Smooth muscle cell of the brain vasculature (primary cell): ENCODE results near the gene SLC25A4.

Experiments used
- DNase-seq: peaks from one replicate; pipeline ENCODE4 v3.0.0-alpha.2; 2012; ENCODE audit warnings: low read depth, low spot score

Gene SLC25A4

GRCh38 chr4:185120631-185120946 is 22.5 kb upstream of the SLC25A4 start:
- DNase-seq: no peak

DNA sequence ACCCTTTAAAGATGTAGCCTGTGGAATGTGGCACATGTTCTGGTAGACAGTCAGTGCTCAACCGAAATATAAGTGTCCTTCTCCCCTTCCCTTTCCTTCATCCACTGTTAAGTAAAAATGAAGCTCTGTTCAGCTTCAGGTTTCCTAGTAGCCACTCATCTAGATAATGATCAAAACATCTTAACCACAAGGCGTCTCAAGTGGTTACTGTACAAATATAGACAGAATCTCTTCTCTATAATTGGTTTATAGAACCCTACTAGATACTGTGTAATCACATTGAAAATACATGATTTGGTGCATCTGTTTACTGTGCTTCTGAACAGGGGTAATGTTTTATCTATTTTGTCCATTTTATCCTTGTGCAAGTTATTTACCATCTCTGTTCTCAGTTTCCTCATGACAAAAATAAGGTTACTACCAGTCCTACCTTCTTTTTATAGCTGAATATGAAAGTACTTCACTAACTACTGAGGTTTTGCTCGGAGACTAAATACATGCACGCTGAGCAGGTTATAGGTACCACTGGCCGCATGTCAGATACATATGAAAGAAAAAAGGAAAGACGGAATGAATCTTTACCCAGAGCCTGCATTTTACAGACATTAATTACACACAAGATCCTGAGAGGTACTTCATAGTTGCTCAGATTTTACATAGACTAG is 20.3 kb upstream of the SLC25A4 start:
- no peak for DNase-seq

- no peak for DNase-seq
Measured at GRCh38 chr4:185124006-185124405, 19.1 kb upstream of the SLC25A4 start.

- DNase-seq: no peak
Measured at GRCh38 chr4:185127021-185127925, 15.8 kb upstream of the SLC25A4 start.

- DNase-seq: no peak
Measured at GRCh38 chr4:185128272-185129119, 14.6 kb upstream of the SLC25A4 start.

DNA sequence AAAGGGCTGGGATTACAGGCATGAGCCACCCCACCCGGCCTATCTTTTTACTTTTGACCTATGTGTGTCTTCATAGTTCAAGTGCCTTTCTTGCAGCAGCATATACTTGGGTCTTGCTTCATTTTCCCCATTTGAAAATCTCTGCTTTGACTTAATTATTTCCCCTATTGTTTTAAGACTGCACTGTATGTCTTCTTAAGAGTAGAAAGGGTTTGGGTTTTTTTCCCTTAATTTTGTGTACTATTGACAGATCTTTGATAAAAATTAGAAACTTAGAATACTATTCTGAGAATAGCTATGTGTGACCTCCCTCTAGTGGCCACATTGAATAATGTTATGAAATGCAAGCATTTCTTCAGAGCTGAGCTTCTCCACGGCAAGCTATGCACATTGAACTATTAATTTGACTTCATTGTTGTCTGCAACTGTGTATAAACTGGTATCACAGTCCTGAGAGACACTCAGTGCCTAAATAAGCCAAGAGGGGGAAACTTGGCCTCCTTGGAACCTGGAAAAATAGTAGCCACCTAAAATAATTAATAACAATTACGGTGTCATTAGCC is 8.7 kb upstream of the SLC25A4 start:
- DNase-seq: no peak

- DNase-seq: no peak
Measured at GRCh38 chr4:185137233-185137925, 5.7 kb upstream of the SLC25A4 start.

- DNase-seq: no peak
Measured at GRCh38 chr4:185138161-185138560, 4.9 kb upstream of the SLC25A4 start.

DNA sequence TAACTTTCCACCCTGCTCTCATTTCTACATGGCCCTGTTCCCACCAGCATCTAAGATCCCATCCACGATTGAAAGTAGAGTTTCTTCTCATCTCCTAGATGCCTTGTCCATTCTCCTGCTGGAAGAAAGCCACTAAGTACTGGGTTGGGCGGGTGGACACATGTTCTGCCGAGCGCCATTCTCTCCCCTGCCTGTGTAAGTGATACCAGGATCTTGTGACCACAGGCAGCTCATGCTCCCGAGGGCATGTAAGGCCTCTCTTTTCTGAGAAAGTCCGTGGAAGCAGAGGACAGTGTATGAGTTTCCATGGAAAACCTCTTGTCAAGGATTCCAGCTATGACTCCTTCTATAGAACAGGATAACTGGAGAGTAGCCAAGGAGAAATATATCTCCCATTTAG is 3.3 kb upstream of the SLC25A4 start:
- DNase-seq: no peak

- DNase-seq: no peak
Measured at GRCh38 chr4:185141777-185142176, 1.3 kb upstream of the SLC25A4 start.

- no peak for DNase-seq
Measured at GRCh38 chr4:185142564-185142911, 528 bp upstream of the SLC25A4 start.

DNA sequence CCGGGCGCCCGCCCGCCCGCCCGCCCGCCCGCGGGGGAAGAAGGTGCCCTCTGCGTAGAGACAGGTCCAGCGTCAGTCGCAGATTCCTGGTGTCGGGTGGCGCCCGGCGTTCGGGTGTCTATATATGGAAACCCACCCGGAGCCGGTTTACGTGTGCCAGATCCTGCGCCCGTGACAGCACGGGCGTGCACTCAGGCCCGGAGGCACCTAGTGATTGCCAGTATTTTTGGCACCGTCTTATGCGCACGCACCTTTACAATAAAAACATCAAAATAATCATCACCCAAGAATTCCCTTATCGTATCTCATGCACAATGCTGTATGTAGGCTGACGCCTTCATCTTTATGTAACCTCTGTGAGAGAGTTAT is 519 bp downstream of the SLC25A4 start:
- DNase-seq: no peak

GRCh38 chr4:185144601-185145240 is 1.7 kb downstream of the SLC25A4 start:
- DNase-seq: no peak

DNA sequence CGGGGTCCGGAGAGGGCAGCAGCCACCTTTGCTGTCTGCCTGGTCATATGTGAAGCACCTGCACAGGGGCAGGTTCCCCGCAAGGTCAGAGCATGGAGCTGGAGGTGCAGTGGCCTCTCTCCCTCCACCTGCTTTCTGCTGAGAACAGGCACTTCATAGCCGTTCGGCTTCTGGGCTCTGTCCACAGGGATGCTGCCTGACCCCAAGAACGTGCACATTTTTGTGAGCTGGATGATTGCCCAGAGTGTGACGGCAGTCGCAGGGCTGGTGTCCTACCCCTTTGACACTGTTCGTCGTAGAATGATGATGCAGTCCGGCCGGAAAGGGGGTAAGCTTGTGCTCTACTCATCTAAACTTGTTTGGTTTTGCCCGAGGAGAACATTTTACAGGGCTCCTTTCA is 2.5 kb downstream of the SLC25A4 start:
- DNase-seq: no peak

GRCh38 chr4:185149392-185149791 is 6.3 kb downstream of the SLC25A4 start:
- DNase-seq: no peak

DNA sequence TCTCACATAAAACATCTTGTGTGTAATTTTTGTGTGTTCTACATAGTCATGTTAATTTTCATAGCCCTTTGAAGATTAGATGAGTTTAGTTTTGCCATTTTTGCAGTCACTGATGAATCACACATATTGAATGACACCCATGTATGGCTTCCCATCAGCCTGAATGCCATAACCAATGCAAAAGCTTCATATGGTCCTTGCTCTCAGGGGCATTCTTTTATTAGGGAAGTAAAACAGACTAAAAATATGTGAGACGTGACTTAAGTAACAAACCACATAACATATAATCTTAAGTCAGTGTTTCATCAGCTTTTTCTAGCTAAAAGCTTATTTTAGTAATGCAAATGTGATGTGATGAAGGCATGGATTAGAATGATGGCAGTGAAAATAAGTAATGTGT is 8.2 kb downstream of the SLC25A4 start:
- no peak for DNase-seq

- DNase-seq: no peak
Measured at GRCh38 chr4:185165605-185166063, 22.6 kb downstream of the SLC25A4 start.

DNA sequence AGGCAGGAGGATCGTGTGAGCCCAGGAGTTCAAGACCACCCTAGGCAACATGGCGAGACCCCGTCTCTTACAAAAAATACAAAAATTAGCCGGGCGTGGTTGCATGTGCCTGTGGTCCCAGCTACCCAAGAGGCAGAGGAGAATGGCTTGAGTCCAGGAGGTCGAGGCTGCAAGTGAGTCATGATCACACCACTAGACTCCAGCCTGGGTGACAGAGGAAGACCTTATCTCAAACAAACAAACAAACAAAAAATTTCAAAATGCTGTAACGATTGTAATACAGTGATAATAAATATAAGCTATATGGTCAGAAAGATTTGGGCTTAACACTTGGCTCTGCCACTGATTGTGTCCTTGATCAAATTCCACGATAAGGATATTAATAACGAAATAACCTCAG is 24.2 kb downstream of the SLC25A4 start:
- no peak for DNase-seq

- no peak for DNase-seq
Measured at GRCh38 chr4:185171373-185172071, 28.5 kb downstream of the SLC25A4 start.

GRCh38 chr4:185179488-185179887 is 36.4 kb downstream of the SLC25A4 start:
- no peak for DNase-seq
